K562 (cell line): ENCODE measurements around the gene RGS7.

Experiments
- ETV6 ChIP-seq, 3 experiments: fragments of 150-350 bp in 1 of 3; sonication (generic) in 1 of 3; formaldehyde crosslinking in 1 of 3; IDR thresholded peaks; 2 replicates each; pipeline versions ENCODE4 v1.6.1 to v1.8.0; 2014 to 2022; ENCODE audit warnings: borderline replicate concordance in 2 of 3, low read depth in 2 of 3, antibody characterized with exemption in 1 of 3, low read length in 1 of 3, mild to moderate bottlenecking in 1 of 3, missing genetic modification reagents in 1 of 3
- HINFP ChIP-seq: fragments of 450-650 bp; conservative IDR thresholded peaks from 2 replicates; pipeline ENCODE4 v1.6.1; 2016; ENCODE audit warnings: missing genetic modification characterization, low read depth, mild to moderate bottlenecking, control low read depth, missing compliant biosample characterization
- ZNF431 ChIP-seq: sonication (generic); formaldehyde crosslinking; IDR thresholded peaks from 2 replicates; pipeline ENCODE4 v1.8.0; 2022; ENCODE audit warnings: mild to moderate bottlenecking, missing genetic modification reagents
- TF ChIP-seq, protein P1 (sequence below): sonication (generic); formaldehyde crosslinking; IDR thresholded peaks from 2 replicates; pipeline ENCODE4 v1.8.0; 2023; ENCODE audit warnings: mild to moderate bottlenecking, missing genetic modification reagents

DNA sequence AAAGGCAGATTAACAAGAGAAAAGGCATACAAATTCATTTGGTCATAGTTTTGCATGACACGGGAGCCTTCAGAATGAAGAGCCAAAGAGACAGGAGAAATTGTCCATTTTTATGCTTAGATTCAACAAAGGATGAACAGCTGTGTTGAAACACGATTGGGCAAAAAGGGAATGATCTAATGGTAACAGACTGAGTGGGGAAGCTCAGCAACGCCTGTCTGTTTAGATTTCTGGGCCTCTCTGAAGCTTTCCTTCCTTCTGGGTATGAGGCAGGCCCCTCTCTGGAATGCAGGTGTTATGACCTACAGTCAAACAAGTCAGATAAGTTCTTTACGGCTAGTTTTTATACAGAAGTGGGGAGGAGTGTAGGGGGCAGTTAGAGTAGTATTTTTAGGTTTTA lies 154.6 kb downstream of the RGS7 start:
- TF ChIP-seq HINFP (no peak), ZNF431 (CRISPR knock-in tag) (no peak), ETV6 (IDR thresholded peaks at IDR 0.05; ENCODE audit: borderline replicate concordance in 1 of 2, low read depth in 2 of 2, low read length in 1 of 2) (no peak), ETV6 (CRISPR knock-in tag; IDR thresholded peaks at IDR 0.05; ENCODE audit: borderline replicate concordance) (no peak)
- TF ChIP-seq, protein P1, sequence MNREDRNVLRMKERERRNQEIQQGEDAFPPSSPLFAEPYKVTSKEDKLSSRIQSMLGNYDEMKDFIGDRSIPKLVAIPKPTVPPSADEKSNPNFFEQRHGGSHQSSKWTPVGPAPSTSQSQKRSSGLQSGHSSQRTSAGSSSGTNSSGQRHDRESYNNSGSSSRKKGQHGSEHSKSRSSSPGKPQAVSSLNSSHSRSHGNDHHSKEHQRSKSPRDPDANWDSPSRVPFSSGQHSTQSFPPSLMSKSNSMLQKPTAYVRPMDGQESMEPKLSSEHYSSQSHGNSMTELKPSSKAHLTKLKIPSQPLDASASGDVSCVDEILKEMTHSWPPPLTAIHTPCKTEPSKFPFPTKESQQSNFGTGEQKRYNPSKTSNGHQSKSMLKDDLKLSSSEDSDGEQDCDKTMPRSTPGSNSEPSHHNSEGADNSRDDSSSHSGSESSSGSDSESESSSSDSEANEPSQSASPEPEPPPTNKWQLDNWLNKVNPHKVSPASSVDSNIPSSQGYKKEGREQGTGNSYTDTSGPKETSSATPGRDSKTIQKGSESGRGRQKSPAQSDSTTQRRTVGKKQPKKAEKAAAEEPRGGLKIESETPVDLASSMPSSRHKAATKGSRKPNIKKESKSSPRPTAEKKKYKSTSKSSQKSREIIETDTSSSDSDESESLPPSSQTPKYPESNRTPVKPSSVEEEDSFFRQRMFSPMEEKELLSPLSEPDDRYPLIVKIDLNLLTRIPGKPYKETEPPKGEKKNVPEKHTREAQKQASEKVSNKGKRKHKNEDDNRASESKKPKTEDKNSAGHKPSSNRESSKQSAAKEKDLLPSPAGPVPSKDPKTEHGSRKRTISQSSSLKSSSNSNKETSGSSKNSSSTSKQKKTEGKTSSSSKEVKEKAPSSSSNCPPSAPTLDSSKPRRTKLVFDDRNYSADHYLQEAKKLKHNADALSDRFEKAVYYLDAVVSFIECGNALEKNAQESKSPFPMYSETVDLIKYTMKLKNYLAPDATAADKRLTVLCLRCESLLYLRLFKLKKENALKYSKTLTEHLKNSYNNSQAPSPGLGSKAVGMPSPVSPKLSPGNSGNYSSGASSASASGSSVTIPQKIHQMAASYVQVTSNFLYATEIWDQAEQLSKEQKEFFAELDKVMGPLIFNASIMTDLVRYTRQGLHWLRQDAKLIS = no peak
